GM13976 (cell line): ENCODE measurements around the gene DHRS3.
A peak's percentile ranks its signal among the peaks of the same experiment; 100 is the strongest.

Source experiments
- DNase-seq: peaks from one replicate; pipeline ENCODE4 v3.0.0; 2012; ENCODE audit warnings: low spot score
- CTCF ChIP-seq: IDR thresholded peaks from 2 replicates; pipeline ENCODE4 v1.5.1; 2012; ENCODE audit warnings: borderline replicate concordance, mild to moderate bottlenecking; ENCODE audit not compliant: insufficient read depth; ENCODE audit errors: extremely low read depth, missing control alignments, control extremely low read depth
- in situ Hi-C: fragments of 300-500 bp; cut with MboI; formaldehyde crosslinking; loops from one replicate; pipeline ENCODE4 v1.12.0; 2022; ENCODE audit warnings: low sequenced_read_pairs, mixed read lengths, inconsistent platforms; ENCODE audit not compliant: unreplicated experiment

Gene DHRS3

DNA sequence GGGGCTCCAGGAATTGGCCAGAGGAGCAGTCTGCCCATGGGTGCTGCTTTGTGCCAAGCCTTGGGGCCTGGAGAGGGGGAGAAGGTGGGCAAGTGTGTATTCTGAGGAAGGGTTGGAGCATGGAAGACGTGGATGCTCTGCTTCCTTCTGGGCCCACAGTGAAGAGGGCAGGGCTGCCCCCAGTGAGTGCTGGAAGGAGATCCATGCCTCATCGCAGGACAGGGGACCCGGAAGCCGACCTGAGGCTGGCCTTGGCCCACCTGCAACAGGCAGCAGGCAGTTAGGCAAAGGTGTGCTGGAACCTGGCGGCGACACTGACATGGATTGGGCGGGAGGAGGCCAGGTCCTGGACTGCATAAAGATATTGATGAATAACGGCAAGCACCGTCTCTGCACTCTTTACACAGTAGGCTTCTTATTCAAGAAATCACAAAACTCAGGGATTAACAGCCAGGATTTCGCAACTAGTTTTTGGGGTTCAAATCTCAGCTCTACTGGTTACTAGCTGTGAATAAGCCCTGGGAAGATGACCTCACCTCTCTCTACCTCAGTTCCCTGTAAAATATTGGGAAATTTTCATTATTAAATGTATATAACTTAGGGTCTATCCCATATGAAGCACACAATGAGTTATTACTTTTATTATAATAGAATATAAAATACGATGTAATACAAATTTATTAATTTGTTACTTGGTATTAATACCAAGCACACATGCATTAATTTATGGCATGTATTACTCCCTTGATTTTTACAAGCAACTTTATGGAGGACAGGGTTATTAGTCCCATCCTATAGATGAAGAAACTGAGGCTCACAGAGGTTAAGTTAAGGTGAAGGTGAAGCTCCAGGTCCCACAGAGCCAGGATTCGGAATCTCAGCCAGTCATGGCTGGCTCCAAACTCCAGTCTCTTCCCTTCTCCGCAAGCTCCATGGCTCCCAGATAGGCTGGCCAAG, 62.3 kb downstream of the DHRS3 start:
- no peak for TF ChIP-seq CTCF
- in situ Hi-C loops = no loop called here
- no peak for DNase-seq

DNA sequence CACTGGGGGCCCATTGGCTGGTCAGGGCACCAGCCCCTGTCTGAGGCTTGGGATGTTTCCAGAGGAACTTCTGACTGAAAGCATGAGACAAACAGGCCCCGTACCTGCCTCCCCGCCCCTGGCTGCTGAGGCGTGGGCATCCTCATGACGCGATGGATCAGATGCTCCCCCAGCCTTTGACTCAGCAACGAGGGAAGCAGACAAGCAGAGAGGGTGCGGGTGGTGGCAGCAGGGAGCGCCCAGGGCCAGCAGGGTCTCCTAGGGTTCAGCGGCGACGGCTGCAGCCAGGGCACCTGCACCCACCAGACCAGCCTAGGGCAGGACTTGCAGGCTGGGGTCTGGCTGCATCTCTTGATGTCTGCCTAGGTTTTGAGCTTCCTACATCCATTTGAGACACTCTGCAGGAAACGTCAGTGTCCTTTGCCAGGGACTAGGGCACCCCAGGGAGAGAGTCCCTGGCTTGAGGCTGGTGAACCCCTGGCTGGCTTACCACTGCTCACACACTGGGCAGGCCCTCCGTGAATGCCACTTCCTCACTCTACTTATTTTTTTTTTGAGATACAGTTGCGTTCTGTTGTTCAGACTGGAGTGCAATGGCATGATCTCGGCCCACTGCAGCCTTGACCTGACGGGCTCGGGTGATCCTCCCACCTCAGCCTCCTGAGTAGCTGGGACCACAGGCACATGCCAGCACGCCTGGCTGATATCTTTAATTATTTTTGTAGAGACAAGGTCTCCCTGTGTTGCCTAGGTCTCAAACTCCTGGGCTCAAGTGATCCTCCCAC, 63.3 kb downstream of the DHRS3 start:
- TF ChIP-seq CTCF = no peak
- no peak for DNase-seq
- in situ Hi-C loops = no loop called here

DNA sequence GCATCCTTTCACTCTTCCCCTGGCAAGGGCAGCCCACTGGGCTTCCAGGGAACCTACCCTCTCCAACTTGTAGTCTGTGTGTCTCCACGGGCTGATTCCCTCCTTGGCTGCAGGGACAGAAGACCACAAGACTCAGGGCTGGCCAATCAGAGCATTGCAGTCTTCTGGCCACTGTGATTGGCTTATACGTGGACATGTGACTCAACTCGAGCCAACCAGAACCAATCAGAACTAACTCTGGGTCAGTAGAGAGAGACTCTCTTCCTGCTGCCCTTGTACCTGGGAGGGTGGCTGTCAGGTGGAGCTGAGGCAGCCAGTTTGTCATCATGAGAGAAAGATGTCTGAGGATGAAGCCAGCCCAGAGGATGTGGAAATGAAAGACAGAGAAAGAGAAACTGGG, 64.0 kb downstream of the DHRS3 start:
- in situ Hi-C loops = no loop called here
- TF ChIP-seq CTCF = no peak
- peak; percentile 17 for DNase-seq

DNA sequence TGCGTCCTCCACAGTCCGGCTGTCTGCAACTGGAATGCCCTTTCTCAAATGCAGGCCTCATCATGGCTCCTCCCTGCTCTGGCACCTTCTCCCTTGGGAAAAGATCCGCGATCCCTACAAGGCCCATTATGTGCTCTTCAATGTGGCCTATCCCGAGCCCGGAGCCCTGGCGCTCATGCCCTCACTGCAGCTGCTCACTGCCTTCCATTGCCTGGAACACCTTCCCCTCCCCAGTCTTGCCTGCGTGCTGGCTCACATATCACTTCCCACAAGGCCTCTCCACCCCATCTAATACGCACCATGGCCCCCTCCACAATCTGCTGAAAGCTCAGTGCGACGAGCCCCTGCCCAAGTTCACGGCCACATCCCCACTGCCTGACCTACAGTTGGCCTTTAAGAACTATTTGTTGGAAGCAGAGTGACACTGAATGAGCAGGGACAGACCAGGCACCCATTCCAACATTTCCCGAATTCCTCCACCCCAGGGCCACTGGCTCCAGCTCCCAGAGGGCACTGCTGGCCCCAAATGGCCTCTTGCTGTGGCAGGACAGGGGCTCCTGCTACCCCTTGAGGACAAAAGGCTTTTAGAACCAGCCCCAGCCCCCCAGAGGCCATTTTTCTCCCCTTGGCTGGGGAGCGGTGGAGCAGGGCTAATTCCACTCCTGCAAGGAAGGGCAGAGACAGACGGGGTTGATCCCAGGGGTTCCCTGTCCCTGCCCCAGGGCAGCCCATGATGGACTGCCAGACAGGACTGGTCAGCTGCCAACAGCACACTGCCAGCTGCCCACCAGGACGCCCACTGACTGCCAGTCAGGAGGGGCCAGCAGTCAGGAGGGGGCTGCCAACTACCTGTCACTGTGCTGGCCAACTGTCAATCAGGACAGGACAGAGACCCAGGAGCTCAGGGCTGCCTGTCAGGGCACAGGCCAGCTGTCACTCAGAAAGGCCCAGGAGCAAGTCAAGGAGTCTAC, 64.8 kb downstream of the DHRS3 start:
- TF ChIP-seq CTCF = no peak
- in situ Hi-C loops = no loop called here
- no peak for DNase-seq

DNA sequence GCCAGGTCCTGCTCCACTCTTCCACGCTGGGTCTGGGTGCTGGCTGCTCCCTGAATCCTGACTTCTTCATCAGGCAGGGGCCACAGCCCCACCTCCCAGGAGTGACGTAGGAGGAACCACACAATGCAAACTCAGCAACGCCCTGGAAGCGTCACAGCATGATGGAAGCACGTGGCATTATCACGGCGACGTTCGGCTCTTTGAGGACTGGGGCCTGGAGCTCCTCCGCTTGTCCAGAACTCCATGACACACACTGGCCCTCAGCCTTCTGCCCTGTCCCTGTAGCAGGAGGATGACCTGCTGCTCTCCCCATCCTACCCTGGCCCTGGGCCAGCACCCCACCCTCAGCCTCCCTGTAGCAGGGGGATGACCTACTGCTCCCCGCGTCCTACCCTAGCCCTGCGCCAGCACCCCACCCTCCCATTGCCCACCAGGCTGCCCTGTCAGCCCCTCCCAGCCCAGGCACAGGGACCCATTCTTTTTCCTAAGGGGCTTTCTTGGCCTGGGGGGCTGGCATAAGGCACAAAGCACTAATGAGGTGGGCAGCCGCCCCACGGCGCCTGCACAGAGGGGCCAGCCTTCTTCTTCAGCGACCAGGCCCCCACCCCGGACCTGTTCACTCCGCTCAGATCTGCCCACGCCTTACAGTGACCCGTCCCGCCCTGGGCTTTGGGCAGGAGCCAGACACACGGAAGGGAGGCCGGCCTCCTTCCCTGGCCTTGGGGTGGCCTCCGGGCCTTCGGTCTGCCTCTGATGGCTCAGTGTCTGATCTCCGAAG, 65.7 kb downstream of the DHRS3 start:
- in situ Hi-C loops = no loop called here

More for the DNA sequence above, 65.7 kb downstream of the DHRS3 start:
- peak; percentile 23 for DNase-seq
- no peak for TF ChIP-seq CTCF
